Measurements from ENCODE around the gene CLEC2A. TPM values are rescaled to one million over a fixed set of nuclear protein-coding genes. Genes with fewer than 3 reads are reported as not detected.

The CLEC2A gene
- total RNA-seq, 2 donors from 2014 or later = not detected

DNA sequence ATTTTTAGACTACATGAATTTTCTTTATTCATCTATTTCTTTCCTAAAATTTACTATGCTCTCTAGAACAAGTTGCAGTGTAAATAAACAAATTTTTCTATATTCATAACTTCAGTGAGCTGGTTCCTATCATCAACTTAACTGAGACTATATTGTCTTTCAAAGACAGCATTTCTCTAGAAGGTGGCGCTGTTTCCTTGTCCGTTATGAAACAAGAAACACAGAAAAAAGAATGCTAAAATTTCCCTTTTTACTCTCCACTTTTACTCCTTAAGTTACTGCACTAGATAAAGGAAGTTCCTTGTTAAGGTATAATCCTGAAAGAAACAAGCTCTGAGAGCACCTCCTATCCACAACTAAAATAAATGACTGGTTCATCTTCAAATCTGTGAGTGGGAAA, 8.2 kb upstream of the CLEC2A start:
- intact Hi-C loops (cut with DNase I, micrococcal nuclease) = no loop called here

DNA sequence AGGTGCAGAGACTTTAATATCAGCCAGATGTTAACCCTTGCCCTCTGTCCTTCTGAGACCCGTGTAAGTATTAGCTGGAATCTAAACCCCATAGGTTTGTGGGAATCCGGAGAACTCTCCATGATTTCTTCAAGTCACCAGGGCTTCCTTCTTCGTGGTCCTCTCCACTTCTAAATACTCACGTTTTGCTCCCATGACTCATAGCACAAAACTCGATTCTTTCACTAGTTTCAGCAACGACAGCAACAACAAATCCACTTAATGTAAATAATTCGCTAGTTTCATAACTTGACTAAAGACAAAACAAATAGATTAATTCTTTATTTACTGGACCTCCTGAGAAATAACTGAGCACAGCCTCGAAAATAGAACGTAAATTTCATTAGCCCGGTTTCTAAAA, 4.4 kb upstream of the CLEC2A start:
- intact Hi-C loops (cut with DNase I, micrococcal nuclease) = no loop called here
- DNase-seq (no peak), ATAC-seq (no peak)

More for the DNA sequence above, 8.2 kb upstream of the CLEC2A start:
- ATAC-seq = no peak
- no peak for DNase-seq

- no peak for ATAC-seq
- intact Hi-C loops (cut with DNase I, micrococcal nuclease) = no loop called here
Observed at GRCh38 chr12:9935026-9935425, 2.9 kb upstream of the CLEC2A start.

GRCh38 chr12:9933958-9934357, 1.8 kb upstream of the CLEC2A start:
- ATAC-seq (no peak), DNase-seq (no peak)
- intact Hi-C loops (cut with DNase I, micrococcal nuclease) = no loop called here

More at GRCh38 chr12:9935026-9935425, 2.9 kb upstream of the CLEC2A start:
- no peak for DNase-seq

GRCh38 chr12:9931245-9931644, 925 bp downstream of the CLEC2A start:
- DNase-seq (no peak), ATAC-seq (no peak)
- intact Hi-C loops (cut with DNase I, micrococcal nuclease) = no loop called here

DNA sequence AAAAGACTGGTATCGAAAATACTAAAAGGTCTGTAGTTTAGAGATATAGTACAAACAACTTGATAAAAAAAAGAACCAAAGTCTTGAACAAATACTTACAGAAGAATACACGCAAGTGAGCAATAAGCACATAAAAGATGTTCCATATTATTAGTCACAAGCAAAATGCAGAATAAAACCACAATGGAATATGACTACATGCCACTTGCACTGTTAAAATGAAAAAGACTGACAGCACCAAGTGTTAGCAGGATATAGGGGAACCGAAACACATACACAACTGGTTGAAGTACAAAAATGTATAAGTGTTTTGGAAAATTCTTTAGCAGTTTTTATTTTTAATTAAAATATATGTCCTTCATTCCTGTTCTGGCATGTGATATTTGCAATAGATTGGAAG, 3.6 kb downstream of the CLEC2A start:
- DNase-seq (no peak), ATAC-seq (no peak)
- intact Hi-C loops (cut with DNase I, micrococcal nuclease) = loop anchor here (5.0 to 10.0 kb wide), 3 partner anchors 114 to 181 kb away; no protein-coding TSS in a partner anchor

- no peak for DNase-seq
- intact Hi-C loops (cut with DNase I, micrococcal nuclease) = loop anchor here (5.0 to 10.0 kb wide), 3 partner anchors 112 to 180 kb away; no protein-coding TSS in a partner anchor
- ATAC-seq = no peak
Observed at GRCh38 chr12:9926876-9927275, 5.3 kb downstream of the CLEC2A start.

GRCh38 chr12:9925705-9926393, 6.3 kb downstream of the CLEC2A start:
- ATAC-seq (peak; percentile 47), DNase-seq (no peak)
- intact Hi-C loops (cut with DNase I, micrococcal nuclease) = loop anchor here (5.0 to 10.0 kb wide), 3 partner anchors 111 to 179 kb away; no protein-coding TSS in a partner anchor

- no peak for ATAC-seq
- no peak for DNase-seq
- intact Hi-C loops (cut with DNase I, micrococcal nuclease) = loop anchor here in 1 of 2 donors (10.0 kb wide), 1 partner anchor 108 kb away; no protein-coding TSS in a partner anchor
Observed at GRCh38 chr12:9922429-9922828, 9.7 kb downstream of the CLEC2A start.

DNA sequence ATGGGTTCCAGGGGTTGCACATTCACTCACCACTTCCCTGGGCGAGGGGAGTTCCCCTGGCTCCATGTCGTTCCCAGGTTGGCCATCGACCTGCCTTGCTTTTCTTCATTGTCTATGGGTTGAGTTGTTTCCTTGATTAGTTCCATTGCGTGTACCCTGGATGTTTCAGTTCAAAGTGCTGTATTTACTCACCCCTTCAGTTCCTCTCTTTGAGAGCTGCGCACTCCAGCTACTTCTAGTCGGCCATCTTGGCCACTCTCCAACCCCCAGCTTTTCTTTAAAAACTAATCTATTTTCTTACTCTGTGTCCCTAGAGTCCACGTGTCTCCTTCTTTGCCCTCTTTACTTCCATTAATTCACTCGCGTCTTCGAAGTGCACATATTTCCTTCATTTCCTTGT, 11.7 kb downstream of the CLEC2A start:
- intact Hi-C loops (cut with DNase I, micrococcal nuclease) = loop anchor here in 1 of 2 donors (10.0 kb wide), 1 partner anchor 106 kb away; no protein-coding TSS in a partner anchor
- ATAC-seq = no peak
- no peak for DNase-seq

- DNase-seq (no peak), ATAC-seq (no peak)
- intact Hi-C loops (cut with DNase I, micrococcal nuclease) = no loop called here
Observed at GRCh38 chr12:9919443-9919842, 12.7 kb downstream of the CLEC2A start.

DNA sequence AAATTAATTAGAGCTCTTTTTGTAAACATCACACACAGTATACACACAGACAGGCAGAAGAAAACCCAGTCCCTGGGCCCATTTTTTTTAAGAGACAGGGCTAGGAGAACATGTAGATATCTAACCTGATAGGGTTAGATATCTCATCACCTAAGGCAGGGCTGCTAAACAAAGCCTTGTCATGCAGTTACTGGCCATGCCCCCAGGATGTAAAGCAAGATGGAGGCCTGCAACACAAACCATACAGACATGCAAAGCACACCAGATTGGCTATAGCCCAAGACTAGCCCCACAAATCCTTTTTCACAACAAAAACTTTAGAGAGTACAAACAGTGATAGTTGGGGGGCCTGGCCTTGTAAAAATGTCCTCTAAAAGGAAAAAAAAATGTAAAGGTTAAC, 20.5 kb downstream of the CLEC2A start:
- no peak for ATAC-seq
- intact Hi-C loops (cut with DNase I, micrococcal nuclease) = no loop called here
- no peak for DNase-seq

- intact Hi-C loops (cut with DNase I, micrococcal nuclease) = no loop called here
- no peak for ATAC-seq
- no peak for DNase-seq
Observed at GRCh38 chr12:9910716-9911421, 21.3 kb downstream of the CLEC2A start.

DNA sequence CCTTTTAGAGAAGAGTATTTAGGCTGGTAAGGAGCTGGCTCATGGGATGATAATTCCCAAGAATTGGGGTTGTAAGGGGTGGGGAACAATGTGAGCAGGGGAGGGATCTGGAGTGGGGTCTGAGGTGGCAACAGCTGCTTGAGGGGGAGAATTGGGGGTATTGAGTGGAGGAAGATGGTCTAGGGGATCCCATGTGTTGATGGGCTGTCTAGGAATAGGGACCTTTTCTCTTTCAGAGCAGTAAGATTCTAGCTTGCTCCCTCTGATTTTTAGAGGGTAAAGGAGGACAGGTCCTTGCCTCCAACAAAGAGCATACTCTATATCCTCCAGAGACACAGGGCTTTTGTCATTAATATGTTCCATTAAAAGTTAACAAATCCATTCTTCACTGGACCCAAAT, 22.4 kb downstream of the CLEC2A start:
- ATAC-seq (no peak), DNase-seq (no peak)
- intact Hi-C loops (cut with DNase I, micrococcal nuclease) = no loop called here

DNA sequence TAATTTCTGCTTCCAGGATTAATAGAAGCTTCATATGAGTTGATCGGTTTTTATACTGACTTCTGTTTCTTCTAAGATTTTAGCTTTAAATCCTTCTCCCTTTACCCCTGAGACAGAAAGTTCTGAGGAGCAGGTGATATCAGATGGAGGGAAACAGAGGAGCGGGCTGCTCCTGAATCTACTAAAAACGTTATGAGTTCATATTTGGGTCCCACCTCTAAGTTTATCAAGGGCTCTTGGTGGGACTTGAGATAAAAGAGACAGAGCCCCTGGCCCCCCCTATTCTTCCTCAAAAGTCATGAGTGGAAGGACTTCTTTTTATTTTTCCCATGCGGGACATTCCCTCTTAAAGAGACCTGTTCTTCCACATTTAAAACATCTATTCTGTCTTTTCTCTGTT, 23.8 kb downstream of the CLEC2A start:
- no peak for ATAC-seq
- intact Hi-C loops (cut with DNase I, micrococcal nuclease) = no loop called here
- DNase-seq = no peak

GRCh38 chr12:9907769-9908168, 24.4 kb downstream of the CLEC2A start:
- no peak for ATAC-seq
- intact Hi-C loops (cut with DNase I, micrococcal nuclease) = no loop called here
- DNase-seq = no peak

- DNase-seq (no peak), ATAC-seq (no peak)
- intact Hi-C loops (cut with DNase I, micrococcal nuclease) = no loop called here
Observed at GRCh38 chr12:9906873-9907272, 25.3 kb downstream of the CLEC2A start.

DNA sequence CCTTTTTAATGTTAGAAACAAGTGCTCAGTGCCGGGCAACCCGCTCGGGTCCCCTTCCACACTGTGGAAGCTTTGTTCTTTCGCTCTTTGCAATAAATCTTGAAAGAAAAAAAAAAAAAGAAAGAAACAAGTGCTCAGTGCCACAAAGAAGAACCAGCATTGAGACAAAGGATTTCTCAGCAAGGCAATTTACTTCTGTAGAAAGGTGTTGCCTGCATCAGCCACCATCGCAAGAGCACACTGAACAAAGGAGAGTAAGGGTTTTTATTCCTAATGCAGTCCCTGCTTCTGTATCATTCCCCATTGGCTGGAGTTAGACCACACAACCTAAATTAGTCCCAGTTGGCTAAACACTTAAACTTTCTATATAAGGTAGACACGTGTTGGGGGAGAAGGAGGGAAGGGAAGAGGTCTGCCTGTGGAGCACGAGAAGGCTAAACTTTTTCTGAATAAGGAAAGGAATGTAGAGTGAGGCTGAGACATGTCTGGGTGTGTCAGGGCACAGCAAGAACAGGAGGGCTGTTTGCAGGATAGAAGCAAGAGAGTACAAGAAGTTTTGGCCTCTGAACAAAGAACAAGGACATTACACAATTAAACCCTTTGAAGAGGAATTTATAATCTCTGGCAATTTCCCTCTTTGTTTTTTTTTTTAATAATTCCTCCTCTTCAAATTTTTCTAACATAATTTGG, 29.5 kb downstream of the CLEC2A start:
- ATAC-seq (no peak), DNase-seq (no peak)
- intact Hi-C loops (cut with DNase I, micrococcal nuclease) = no loop called here

DNA sequence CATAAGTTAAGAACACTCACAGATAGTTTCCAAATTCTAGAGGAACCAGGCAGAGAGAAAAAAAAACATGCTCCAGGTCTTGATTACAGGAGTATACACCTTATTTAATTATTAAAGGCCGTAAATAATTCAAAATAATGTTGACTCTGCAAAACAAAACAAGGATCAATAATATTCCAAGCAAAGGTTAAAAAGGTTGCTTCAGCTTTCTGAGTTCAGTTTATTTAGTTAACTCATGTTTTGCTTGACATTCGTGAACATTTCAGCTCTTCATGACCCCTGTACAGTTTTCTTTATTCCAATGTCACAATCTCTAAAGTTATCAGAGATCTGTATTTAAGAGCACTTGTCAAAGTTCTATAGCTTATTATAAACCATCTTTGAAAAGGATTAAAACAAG, 31.2 kb downstream of the CLEC2A start:
- ATAC-seq (no peak), DNase-seq (no peak)
- intact Hi-C loops (cut with DNase I, micrococcal nuclease) = no loop called here

GRCh38 chr12:9899209-9899608, 33.0 kb downstream of the CLEC2A start:
- ATAC-seq (no peak), DNase-seq (no peak)
- intact Hi-C loops (cut with DNase I, micrococcal nuclease) = no loop called here
